K562 (cell line): Measurements from ENCODE around the gene POLR1C. TPM values are rescaled to one million over a fixed set of nuclear protein-coding genes. Genes with fewer than 3 reads are reported as not detected.

ENCODE experiments used
- ATF7 ChIP-seq: fragments of 450-650 bp; IDR thresholded peaks from 2 replicates; pipeline ENCODE4 v1.7.1; 2014; ENCODE audit warnings: mild to moderate bottlenecking, moderate library complexity
- BHLHE40 ChIP-seq: IDR thresholded peaks from 2 replicates; pipeline ENCODE4 v1.6.1; 2011; ENCODE audit warnings: low read length, improper control_type of control experiment
- ELK1 ChIP-seq: sonication (generic); formaldehyde crosslinking; IDR thresholded peaks from 2 replicates; pipeline ENCODE4 v1.8.1; 2022; ENCODE audit warnings: missing genetic modification reagents
- ETS1 ChIP-seq: conservative IDR thresholded peaks from 2 replicates; pipeline ENCODE4 v1.6.1; 2011; ENCODE audit warnings: low read depth, mild to moderate bottlenecking, low read length; ENCODE audit not compliant: control insufficient read depth
- ETS2 ChIP-seq: IDR thresholded peaks from 2 replicates; pipeline ENCODE4 v1.6.1; 2016; ENCODE audit warnings: borderline replicate concordance, missing genetic modification characterization, mild to moderate bottlenecking, moderate library complexity, missing compliant biosample characterization; ENCODE audit not compliant: poor library complexity, severe bottlenecking
- FUS ChIP-seq: fragments of 200-400 bp; formaldehyde crosslinking; optimal IDR thresholded peaks from 2 replicates; pipeline ENCODE3; 2017; ENCODE audit warnings: low read depth, low read length
- HMG20A ChIP-seq: fragments of 450-650 bp; formaldehyde crosslinking; conservative IDR thresholded peaks from 2 replicates; pipeline ENCODE4 v1.4.0; 2020; ENCODE audit warnings: mild to moderate bottlenecking, mixed read lengths
- ILK ChIP-seq: fragments of 450-650 bp; IDR thresholded peaks from 2 replicates; pipeline ENCODE4 v1.6.1; 2016; ENCODE audit warnings: missing genetic modification characterization, low read depth, mild to moderate bottlenecking, missing compliant biosample characterization, moderate library complexity, borderline replicate concordance
- KAT8 ChIP-seq: fragments of 450-650 bp; IDR thresholded peaks from 2 replicates; pipeline ENCODE4 v1.6.1; 2016; ENCODE audit warnings: low read depth, mild to moderate bottlenecking
- KHSRP ChIP-seq: fragments of 450-650 bp; IDR thresholded peaks from 2 replicates; pipeline ENCODE4 v1.6.1; 2017
- MCM2 ChIP-seq: fragments of 450-650 bp; IDR thresholded peaks from 2 replicates; pipeline ENCODE4 v1.6.1; 2017; ENCODE audit warnings: low read depth, mild to moderate bottlenecking
- MIER1 ChIP-seq: fragments of 450-650 bp; IDR thresholded peaks from 2 replicates; pipeline ENCODE4 v1.6.1; 2016; ENCODE audit warnings: antibody characterized with exemption, mild to moderate bottlenecking, low read depth
- MXI1 ChIP-seq: IDR thresholded peaks from 2 replicates; pipeline ENCODE4 v1.6.1; 2011; ENCODE audit warnings: low read depth, mild to moderate bottlenecking, improper control_type of control experiment, low read length
- NR2F6 ChIP-seq: fragments of 450-650 bp; formaldehyde crosslinking; IDR thresholded peaks from 2 replicates; pipeline ENCODE4 v1.4.0; 2020; ENCODE audit warnings: mild to moderate bottlenecking
- NUFIP1 ChIP-seq: fragments of 450-650 bp; IDR thresholded peaks from 2 replicates; pipeline ENCODE4 v1.6.1; 2018; ENCODE audit not compliant: partially characterized antibody
- POLR2A ChIP-seq: fragments of 450-650 bp; conservative IDR thresholded peaks from 2 replicates; pipeline ENCODE4 v1.6.1; 2016
- POLR2G ChIP-seq: fragments of 200-400 bp; formaldehyde crosslinking; IDR thresholded peaks from 2 replicates; pipeline ENCODE4 v1.6.1; 2017; ENCODE audit warnings: low read depth, mild to moderate bottlenecking, antibody characterized with exemption, low read length, moderate library complexity
- SMARCA5 ChIP-seq: fragments of 450-650 bp; IDR thresholded peaks from 2 replicates; pipeline ENCODE4 v1.6.1; 2016
- SNAPC5 ChIP-seq: fragments of 250-450 bp; sonication (Bioruptor Pico); IDR thresholded peaks from 2 replicates; pipeline ENCODE4 v1.8.0; 2021; ENCODE audit warnings: moderate library complexity, mild to moderate bottlenecking, inconsistent platforms
- SOX6 ChIP-seq: fragments of 450-650 bp; IDR thresholded peaks from 2 replicates; pipeline ENCODE4 v1.6.1; 2014; ENCODE audit warnings: mild to moderate bottlenecking
- SPI1 ChIP-seq: IDR thresholded peaks from 2 replicates; pipeline ENCODE4 v1.6.1; 2011; ENCODE audit warnings: low read depth, low read length, control low read depth, borderline replicate concordance
- VEZF1 ChIP-seq: fragments of 200-800 bp; sonication (Bioruptor generic); IDR thresholded peaks from 2 replicates; pipeline ENCODE4 v1.6.1; 2017; ENCODE audit warnings: missing genetic modification characterization, missing compliant biosample characterization
- ZNF165 ChIP-seq: fragments of 250-450 bp; sonication (Bioruptor Pico); IDR thresholded peaks from 2 replicates; pipeline ENCODE4 v1.4.0; 2020; ENCODE audit warnings: borderline replicate concordance
- ZNF212 ChIP-seq: fragments of 450-650 bp; formaldehyde crosslinking; IDR thresholded peaks from 2 replicates; pipeline ENCODE4 v1.4.0; 2020; ENCODE audit warnings: mild to moderate bottlenecking
- ZNF253 ChIP-seq: fragments of 250-450 bp; sonication (Bioruptor Pico); conservative IDR thresholded peaks from 2 replicates; pipeline ENCODE4 v1.6.1; 2021; ENCODE audit warnings: mild to moderate bottlenecking
- ZNF311 ChIP-seq: fragments of 250-450 bp; sonication (Bioruptor Pico); IDR thresholded peaks from 2 replicates; pipeline ENCODE4 v1.4.0; 2020; ENCODE audit warnings: mild to moderate bottlenecking, moderate library complexity
- ZNF699 ChIP-seq: fragments of 250-450 bp; sonication (Bioruptor Pico); IDR thresholded peaks from 2 replicates; pipeline ENCODE4 v1.8.0; 2021; ENCODE audit warnings: mild to moderate bottlenecking, moderate library complexity; ENCODE audit not compliant: insufficient replicate concordance
- ZNF717 ChIP-seq: fragments of 250-450 bp; sonication (Bioruptor Pico); IDR thresholded peaks from 2 replicates; pipeline ENCODE4 v1.5.0; 2021
- polyA plus RNA-seq, 8 experiments: library from polyadenylated mRNA; depleted of rRNA in 4 of 8; stranded (reverse) in 5 of 8; unstranded in 3 of 8; fragments of >200 nt; fragmentation: Nextera tagmentation in 2 of 8; fragmentation: Illumina TruSeq in 1 of 8; extraction: Ambion mirVana in 2 of 8; extraction: Trizol in 1 of 8; gene quantifications; 2 replicates each; pipeline versions ENCODE4 v1.2.1 to v1.2.3, GENCODE V29; 2011 to 2014; ENCODE audit warnings: inconsistent platforms in 1 of 8, missing spikeins in 1 of 8
- total RNA-seq, 7 experiments: library from RNA; depleted of rRNA in 6 of 7; stranded (reverse); fragments of >200 nt in 6 of 7; fragmentation: Illumina TruSeq in 2 of 7; extraction: Trizol in 2 of 7; gene quantifications; 2 replicates each; pipeline versions ENCODE4 v1.2.1 to v1.2.3, GENCODE V29; 2011 to 2021; ENCODE audit warnings: low replicate concordance in 1 of 7

Gene POLR1C
- total and polyA plus RNA-seq, 9 of the 15 experiments (the other 6 are each of a cell fraction or from before 2014, with no cell fraction given): 83.5 to 429 (median 120) TPM

GRCh38 chr6:43506667-43507471 lies 10.0 kb upstream of the POLR1C start (continued):
- no peak for TF ChIP-seq ETS2 (tag)
- no peak for TF ChIP-seq MIER1
- TF ChIP-seq ZNF212: no peak
- no peak for TF ChIP-seq SNAPC5 (CRISPR knock-in tag)
- no peak for TF ChIP-seq SMARCA5
- no peak for TF ChIP-seq ZNF311
- no peak for TF ChIP-seq ZNF165 (CRISPR knock-in tag)
- no peak for TF ChIP-seq NUFIP1
- TF ChIP-seq KHSRP: no peak
- TF ChIP-seq HMG20A (CRISPR knock-in tag): no peak
- TF ChIP-seq ATF7: peak; percentile 33; the same call in 1 of the 2 replicates
- TF ChIP-seq FUS: no peak
- no peak for TF ChIP-seq ZNF717 (CRISPR knock-in tag)
- TF ChIP-seq POLR2G: peak; percentile 29; the same call in 1 of the 2 replicates
- peak; percentile 54; the same call in 1 of the 2 replicates for TF ChIP-seq BHLHE40
- TF ChIP-seq MXI1: no peak
- TF ChIP-seq ILK: no peak
- no peak for TF ChIP-seq ZNF699 (CRISPR knock-in tag)
- TF ChIP-seq NR2F6: no peak
- no peak for TF ChIP-seq ELK1 (CRISPR knock-in tag)
- TF ChIP-seq SOX6: 0 out of 2 replicates have a peak, but pooled peaks have one; percentile 10
- TF ChIP-seq VEZF1 (CRISPR knock-in tag): no peak
- TF ChIP-seq MCM2: no peak
- TF ChIP-seq KAT8: no peak
- TF ChIP-seq ZNF253 (CRISPR knock-in tag): no peak
- TF ChIP-seq POLR2A: no peak; the same call in 1 of the 2 replicates
- no peak for TF ChIP-seq SPI1
- TF ChIP-seq ETS1: 0 out of 2 replicates have a peak, but pooled peaks have one; percentile 10
